Keratinocyte (primary cell): Measurements from ENCODE around the gene RAB5A. TPM values are rescaled to one million over a fixed set of nuclear protein-coding genes. Genes with fewer than 3 reads are reported as not detected.
"Not testable (repeated sequence)": the region's sequence is repeated elsewhere in the genome, so short reads cannot be mapped to it uniquely, and the experiment has no call there.

Experiments
- DNase-seq: peaks from one replicate; pipeline ENCODE4 v3.0.0-alpha.2; 2011; ENCODE audit warnings: low read depth, missing footprints, low spot score
- FAIRE-seq: peaks from 2 replicates; lab custom pipeline; 2011; peaks lifted over from hg19 to GRCh38; lab: Jason Lieb, UNC
- H2AFZ ChIP-seq: 2 replicates; pipeline ENCODE4 v1.6.0; 2012; ENCODE audit warnings: low read length, control low read depth, inconsistent platforms; ENCODE audit not compliant: control insufficient read depth
- H3K27ac ChIP-seq: 2 replicates; pipeline ENCODE4 v1.5.1; 2011; ENCODE audit warnings: low read length; ENCODE audit not compliant: control insufficient read depth, insufficient read depth
- H3K27me3 ChIP-seq: 3 replicates; pipeline ENCODE4 v1.6.0; 2011; ENCODE audit warnings: low read length; ENCODE audit not compliant: control insufficient read depth, insufficient read depth; ENCODE audit errors: extremely low read depth
- H3K36me3 ChIP-seq, 2 experiments: 2 replicates in 1 of 2; 3 replicates in 1 of 2; pipeline ENCODE4 v1.5.1; 2011; ENCODE audit warnings: low read length in 2 of 2, mild to moderate bottlenecking in 1 of 2; ENCODE audit not compliant: control insufficient read depth in 2 of 2, insufficient read depth in 2 of 2; ENCODE audit errors: extremely low read depth in 1 of 2
- H3K4me1 ChIP-seq: 3 replicates; pipeline ENCODE4 v1.5.1; 2011; ENCODE audit warnings: low read length; ENCODE audit not compliant: control insufficient read depth, insufficient read depth; ENCODE audit errors: extremely low read depth
- H3K4me2 ChIP-seq: 3 replicates; pipeline ENCODE4 v1.6.0; 2011; ENCODE audit warnings: low read depth, low read length; ENCODE audit not compliant: control insufficient read depth, insufficient read depth; ENCODE audit errors: extremely low read depth
- H3K4me3 ChIP-seq, 3 experiments: fragments of 200-600 bp in 1 of 3; sonication (generic) in 1 of 3; 2 replicates in 2 of 3; 3 replicates in 1 of 3; pipeline ENCODE4 v1.5.1; 2011 to 2016; ENCODE audit warnings: low read length in 3 of 3, mild to moderate bottlenecking in 3 of 3, control low read depth in 2 of 3, inconsistent platforms in 1 of 3, low read depth in 1 of 3, mixed read lengths in 1 of 3, mixed run types in 1 of 3, moderate library complexity in 1 of 3; ENCODE audit not compliant: control insufficient read depth in 2 of 3, insufficient read depth in 2 of 3; ENCODE audit errors: extremely low read depth in 1 of 3
- H3K79me2 ChIP-seq: 2 replicates; pipeline ENCODE4 v1.6.0; 2012; ENCODE audit warnings: low read length; ENCODE audit not compliant: control insufficient read depth, insufficient read depth
- H3K9ac ChIP-seq: 3 replicates; pipeline ENCODE4 v1.6.0; 2011; ENCODE audit warnings: low read length; ENCODE audit not compliant: control insufficient read depth, insufficient read depth; ENCODE audit errors: extremely low read depth
- H3K9me1 ChIP-seq: 3 replicates; pipeline ENCODE4 v1.6.0; 2011; ENCODE audit warnings: low read length; ENCODE audit not compliant: control insufficient read depth, insufficient read depth; ENCODE audit errors: extremely low read depth
- H3K9me3 ChIP-seq: 2 replicates; pipeline ENCODE4 v1.5.1; 2012; ENCODE audit warnings: low read depth, low read length; ENCODE audit not compliant: control insufficient read depth
- H4K20me1 ChIP-seq: 3 replicates; pipeline ENCODE4 v1.6.0; 2011; ENCODE audit warnings: low read length; ENCODE audit not compliant: control insufficient read depth, insufficient read depth; ENCODE audit errors: extremely low read depth
- EZH2 ChIP-seq: IDR thresholded peaks from one replicate; pipeline ENCODE4 v1.6.1; 2012; ENCODE audit warnings: inconsistent platforms, mild to moderate bottlenecking, low read length, moderate library complexity
- dilution Hi-C: fragments of 300-500 bp; cut with MboI; formaldehyde crosslinking; loops from one replicate; pipeline ENCODE4 v1.7.0; 2020; ENCODE audit warnings: low sequenced_read_pairs; ENCODE audit not compliant: extremely low pct_ligation_motif_present
- polyA plus RNA-seq, 5 experiments: library from polyadenylated mRNA; depleted of rRNA in 3 of 5; stranded (reverse) in 3 of 5; stranded (forward) in 1 of 5; unstranded in 1 of 5; fragments of >200 nt; gene quantifications; 1 replicate in 1 of 5; 2 replicates in 3 of 5; 3 replicates in 1 of 5; pipeline versions ENCODE4 v1.2.1 to v1.2.3, GENCODE V29; 2011 to 2012; ENCODE audit warnings: missing spikeins in 2 of 5, low read depth in 1 of 5, low replicate concordance in 1 of 5
- TF ChIP-seq, protein P1 (sequence below), 3 experiments: IDR thresholded peaks in 1 of 3; conservative IDR thresholded peaks in 1 of 3; optimal IDR thresholded peaks in 1 of 3; 2 replicates in 2 of 3; 3 replicates in 1 of 3; pipeline versions ENCODE3 to v1.5.1; 2011; ENCODE audit warnings: low read length in 3 of 3, mild to moderate bottlenecking in 3 of 3, moderate library complexity in 2 of 3, control low read depth in 1 of 3, inconsistent platforms in 1 of 3; ENCODE audit not compliant: insufficient read depth in 2 of 3; ENCODE audit errors: extremely low read depth in 1 of 3

Gene RAB5A
- polyA plus RNA-seq, 1 donor (not counting 4 experiments of a cell fraction or from before 2014, with no cell fraction given) = 60.5 TPM

DNA sequence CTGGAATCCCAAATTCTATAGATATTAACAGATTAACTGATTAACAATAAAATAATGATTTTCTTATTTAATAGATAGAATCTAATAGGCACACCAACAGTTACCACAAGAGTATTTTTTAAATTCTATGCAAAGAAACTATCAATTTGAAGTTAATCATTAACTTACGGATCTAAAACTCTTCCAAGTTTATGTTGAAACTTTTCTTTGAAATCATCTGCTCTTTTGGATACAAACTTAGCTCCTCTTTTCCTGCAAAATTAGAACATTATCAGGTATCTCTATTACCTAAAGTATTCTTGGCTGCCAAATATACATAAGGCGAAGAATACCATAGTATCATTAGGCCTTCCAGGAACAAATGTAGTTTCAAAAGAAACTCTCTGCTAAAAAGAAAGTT is 47.6 kb upstream of the RAB5A start:
- no peaks in the 10 kb centered on the region for H3K36me3 ChIP-seq
- H3K4me2 ChIP-seq = no peak overlapping the region
- dilution Hi-C loops = no loop called here
- H2AFZ ChIP-seq = no peak overlapping the region
- H3K9ac ChIP-seq = no peak overlapping the region
- no peak for TF ChIP-seq EZH2
- TF ChIP-seq, protein P1, sequence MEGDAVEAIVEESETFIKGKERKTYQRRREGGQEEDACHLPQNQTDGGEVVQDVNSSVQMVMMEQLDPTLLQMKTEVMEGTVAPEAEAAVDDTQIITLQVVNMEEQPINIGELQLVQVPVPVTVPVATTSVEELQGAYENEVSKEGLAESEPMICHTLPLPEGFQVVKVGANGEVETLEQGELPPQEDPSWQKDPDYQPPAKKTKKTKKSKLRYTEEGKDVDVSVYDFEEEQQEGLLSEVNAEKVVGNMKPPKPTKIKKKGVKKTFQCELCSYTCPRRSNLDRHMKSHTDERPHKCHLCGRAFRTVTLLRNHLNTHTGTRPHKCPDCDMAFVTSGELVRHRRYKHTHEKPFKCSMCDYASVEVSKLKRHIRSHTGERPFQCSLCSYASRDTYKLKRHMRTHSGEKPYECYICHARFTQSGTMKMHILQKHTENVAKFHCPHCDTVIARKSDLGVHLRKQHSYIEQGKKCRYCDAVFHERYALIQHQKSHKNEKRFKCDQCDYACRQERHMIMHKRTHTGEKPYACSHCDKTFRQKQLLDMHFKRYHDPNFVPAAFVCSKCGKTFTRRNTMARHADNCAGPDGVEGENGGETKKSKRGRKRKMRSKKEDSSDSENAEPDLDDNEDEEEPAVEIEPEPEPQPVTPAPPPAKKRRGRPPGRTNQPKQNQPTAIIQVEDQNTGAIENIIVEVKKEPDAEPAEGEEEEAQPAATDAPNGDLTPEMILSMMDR (optimal IDR thresholded peaks at IDR 0.05 in 1 of 3, IDR thresholded peaks at IDR 0.05 in 1 of 3, conservative IDR thresholded peaks at IDR 0.05 in 1 of 3; ENCODE audit: extremely low read depth in 1 of 3, insufficient read depth in 2 of 3, low read length in 3 of 3) = no peak
- H3K9me3 ChIP-seq = no peaks in the 10 kb centered on the region
- no peaks in the 10 kb centered on the region for H3K27me3 ChIP-seq
- no peaks in the 10 kb centered on the region for H3K79me2 ChIP-seq
- no peak overlapping the region for H3K27ac ChIP-seq
- no peaks in the 10 kb centered on the region for H3K9me1 ChIP-seq
- DNase-seq (no peak), FAIRE-seq (no peak)
- no peaks in the 10 kb centered on the region for H4K20me1 ChIP-seq
- no peak overlapping the region for H3K4me3 ChIP-seq
- peaks cover 4% of the 10 kb centered on the region for H3K4me1 ChIP-seq

DNA sequence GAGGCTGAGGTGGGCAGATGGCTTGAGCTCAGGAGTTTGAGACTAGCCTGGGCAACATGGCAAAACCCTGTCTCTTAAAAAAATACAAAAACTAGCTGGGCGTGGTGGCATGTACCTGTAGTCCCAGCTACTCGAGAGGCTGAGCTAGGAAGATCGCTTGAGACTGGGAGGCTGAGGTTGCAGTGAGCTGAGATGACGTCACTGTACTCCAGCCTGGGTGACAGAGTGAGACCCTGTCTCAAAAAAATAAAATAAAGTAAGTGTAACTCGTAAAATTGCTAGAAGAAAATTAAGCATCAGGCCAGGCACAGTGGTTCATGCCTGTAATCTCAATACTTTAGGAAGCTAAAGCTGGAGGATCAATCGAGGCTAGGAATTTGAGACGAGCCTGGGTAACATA is 47.1 kb upstream of the RAB5A start:
- H3K9ac ChIP-seq, FAIRE-seq, H3K27me3 ChIP-seq, H2AFZ ChIP-seq, H3K9me1 ChIP-seq, H3K4me2 ChIP-seq, dilution Hi-C loops, H3K27ac ChIP-seq, H3K79me2 ChIP-seq, H3K9me3 ChIP-seq, H3K36me3 ChIP-seq, H3K4me1 ChIP-seq, DNase-seq, H4K20me1 ChIP-seq, H3K4me3 ChIP-seq: not testable (repeated sequence)

DNA sequence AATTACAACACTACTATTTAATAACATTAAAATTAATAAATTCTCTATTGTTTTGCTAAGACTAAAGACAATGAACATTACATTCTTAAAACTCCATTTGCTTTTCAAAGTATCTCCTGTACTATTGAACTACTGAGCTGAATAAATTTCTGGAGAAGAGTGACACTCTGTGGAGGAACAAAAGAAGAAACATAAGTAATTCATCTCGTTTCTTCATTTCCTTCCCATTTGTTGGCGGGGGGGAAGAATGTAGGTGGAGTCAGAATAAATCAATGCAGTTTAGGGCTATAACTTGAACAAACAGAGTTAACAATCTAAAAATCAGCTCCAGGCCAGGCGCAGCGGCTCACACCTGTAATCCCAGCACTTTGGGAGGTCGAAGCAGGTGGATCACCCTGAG is 45.6 kb upstream of the RAB5A start:
- no peaks in the 10 kb centered on the region for H3K9me1 ChIP-seq
- no peaks in the 10 kb centered on the region for H3K36me3 ChIP-seq
- H3K79me2 ChIP-seq = no peaks in the 10 kb centered on the region
- dilution Hi-C loops = no loop called here
- peaks cover 4% of the 10 kb centered on the region for H3K4me1 ChIP-seq
- no peak overlapping the region for H3K4me3 ChIP-seq
- DNase-seq = no peak
- FAIRE-seq = no peak
- no peaks in the 10 kb centered on the region for H3K9me3 ChIP-seq
- H2AFZ ChIP-seq = no peak overlapping the region
- no peaks in the 10 kb centered on the region for H4K20me1 ChIP-seq
- no peak overlapping the region for H3K27ac ChIP-seq
- H3K27me3 ChIP-seq = no peaks in the 10 kb centered on the region
- no peak overlapping the region for H3K4me2 ChIP-seq
- no peak overlapping the region for H3K9ac ChIP-seq
- TF ChIP-seq, protein P1 (optimal IDR thresholded peaks at IDR 0.05 in 1 of 3, IDR thresholded peaks at IDR 0.05 in 1 of 3, conservative IDR thresholded peaks at IDR 0.05 in 1 of 3; ENCODE audit: extremely low read depth in 1 of 3, insufficient read depth in 2 of 3, low read length in 3 of 3) = no peak
- no peak for TF ChIP-seq EZH2
